ENCODE measurements around the gene TMEM151B. TPM values are rescaled to one million over a fixed set of nuclear protein-coding genes. Genes with fewer than 3 reads are reported as not detected.

TMEM151B gene
- polyA plus RNA-seq, 1 of the 3 experiments (the other 2 are of a cell fraction): 0.05 TPM

DNA sequence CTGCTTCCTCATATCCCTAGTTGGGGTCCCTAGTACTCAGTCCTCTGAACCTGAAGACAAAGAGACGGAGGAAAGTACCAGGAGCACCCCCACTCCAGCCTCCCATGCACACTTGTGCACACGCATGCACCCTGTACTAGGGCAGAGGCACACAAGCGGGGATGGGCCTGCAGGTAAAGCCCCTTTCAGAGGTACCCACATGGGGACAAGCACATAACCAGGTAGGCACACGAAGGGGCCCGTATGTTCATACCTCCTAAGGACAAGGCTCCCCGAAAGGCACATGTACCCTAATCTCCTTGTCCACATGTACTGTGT, 1.1 kb downstream of the TMEM151B start:
- POLR2A ChIA-PET: interaction anchor here (1.2 to 2.3 kb wide), 6 partner anchors 14 to 71 kb away, joined by 3 to 10 read pairs (median 8); partner anchors contain the start of genes HSP90AB1, SLC35B2 and SPATS1
- CTCF ChIA-PET: interaction anchor here (0.6 to 9.1 kb wide), 7 partner anchors 15 to 204 kb away, joined by 3 to 238 read pairs (median 14); partner anchors contain the start of genes AARS2, SLC35B2 and SPATS1
- H3K27me3 ChIP-seq (ENCODE audit: insufficient read depth): peaks cover 36% of the 10 kb centered on the region

DNA sequence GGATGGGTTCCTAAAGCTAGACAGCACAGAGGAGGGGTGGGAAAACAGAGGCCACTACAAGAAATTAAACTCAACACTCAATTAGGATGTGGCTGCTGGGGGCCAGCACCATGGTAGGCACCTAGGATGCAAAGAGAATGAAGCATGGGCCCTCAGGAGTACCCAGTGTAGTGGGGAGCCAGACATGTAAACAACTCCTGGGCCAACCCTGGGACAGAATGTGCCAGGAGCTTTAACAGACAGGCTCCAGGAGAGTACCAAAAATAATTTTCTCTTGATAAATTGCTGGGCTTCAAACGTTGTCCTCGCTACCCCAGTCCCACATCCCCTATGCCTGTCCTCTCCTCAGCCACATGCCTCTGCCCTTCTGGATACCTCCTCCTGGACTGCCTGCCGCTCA, 1.7 kb downstream of the TMEM151B start:
- no peak overlapping the region for H3K9ac ChIP-seq
- CTCF ChIA-PET: interaction anchor here (7.2 to 9.1 kb wide), 2 partner anchors 30 to 64 kb away, joined by 220 to 238 read pairs; no protein-coding TSS in a partner anchor
- POLR2A ChIA-PET: no interaction called here
- peaks cover 0 to 21% of the 10 kb centered on the region in 2 experiments; a peak in 1 of 4 replicates for H3K4me1 ChIP-seq (ENCODE audit: control insufficient read depth in 1 of 2, insufficient read depth in 2 of 2, low read depth in 1 of 2, low read length in 1 of 2)
- H3K9me3 ChIP-seq: no peaks in the 10 kb centered on the region
- H3F3A ChIP-seq (replicated peaks; ENCODE audit: insufficient read depth): peaks cover 7% of the 10 kb centered on the region
- no peaks in the 10 kb centered on the region for H4K20me1 ChIP-seq (ENCODE audit: insufficient read depth)
- no peak overlapping the region for H2AFZ ChIP-seq (ENCODE audit: low read depth)
- peaks cover 36% of the 10 kb centered on the region for H3K27me3 ChIP-seq (ENCODE audit: insufficient read depth)
- no peaks in the 10 kb centered on the region for H3K79me2 ChIP-seq (ENCODE audit: insufficient read depth)
- no peaks in the 10 kb centered on the region for H3K36me3 ChIP-seq (replicated peaks in 1 of 2; ENCODE audit: control insufficient read depth in 1 of 2, insufficient read depth in 2 of 2, low read length in 1 of 2)
- peak; percentile 16 for DNase-seq
- no peak overlapping the region for H3K4me2 ChIP-seq
- TF ChIP-seq SMC3 (IDR thresholded peaks at IDR 0.05; ENCODE audit: low read depth, low read length) (no peak), POLR2AphosphoS5 (IDR thresholded peaks at IDR 0.05; ENCODE audit: low read depth, low read length) (no peak), FOXJ3 (CRISPR knock-in tag; IDR thresholded peaks at IDR 0.05) (no peak), EP300 (IDR thresholded peaks at IDR 0.05; ENCODE audit: borderline replicate concordance in 1 of 2, low read depth in 1 of 2, low read length in 1 of 2) (no peak), YY1 (IDR thresholded peaks at IDR 0.05; ENCODE audit: low read depth) (no peak), TAF1 (IDR thresholded peaks at IDR 0.05; ENCODE audit: borderline replicate concordance, low read depth, low read length) (no peak), JUND (IDR thresholded peaks at IDR 0.05) (no peak), FOXM1 (IDR thresholded peaks at IDR 0.05; ENCODE audit: low read depth) (no peak), TCF12 (IDR thresholded peaks at IDR 0.05) (no peak), TEAD4 (IDR thresholded peaks at IDR 0.05; ENCODE audit: borderline replicate concordance, insufficient read depth) (no peak), RCOR1 (IDR thresholded peaks at IDR 0.05; ENCODE audit: low read length) (no peak), ELF1 (IDR thresholded peaks at IDR 0.05) (no peak), FOSL2 (IDR thresholded peaks at IDR 0.05; ENCODE audit: borderline replicate concordance, low read depth) (no peak), CHD2 (IDR thresholded peaks at IDR 0.05; ENCODE audit: low read length, partially characterized antibody) (no peak), EZH2phosphoT487 (IDR thresholded peaks at IDR 0.05; ENCODE audit: borderline replicate concordance, low read depth) (no peak)
- TF ChIP-seq, protein P1, sequence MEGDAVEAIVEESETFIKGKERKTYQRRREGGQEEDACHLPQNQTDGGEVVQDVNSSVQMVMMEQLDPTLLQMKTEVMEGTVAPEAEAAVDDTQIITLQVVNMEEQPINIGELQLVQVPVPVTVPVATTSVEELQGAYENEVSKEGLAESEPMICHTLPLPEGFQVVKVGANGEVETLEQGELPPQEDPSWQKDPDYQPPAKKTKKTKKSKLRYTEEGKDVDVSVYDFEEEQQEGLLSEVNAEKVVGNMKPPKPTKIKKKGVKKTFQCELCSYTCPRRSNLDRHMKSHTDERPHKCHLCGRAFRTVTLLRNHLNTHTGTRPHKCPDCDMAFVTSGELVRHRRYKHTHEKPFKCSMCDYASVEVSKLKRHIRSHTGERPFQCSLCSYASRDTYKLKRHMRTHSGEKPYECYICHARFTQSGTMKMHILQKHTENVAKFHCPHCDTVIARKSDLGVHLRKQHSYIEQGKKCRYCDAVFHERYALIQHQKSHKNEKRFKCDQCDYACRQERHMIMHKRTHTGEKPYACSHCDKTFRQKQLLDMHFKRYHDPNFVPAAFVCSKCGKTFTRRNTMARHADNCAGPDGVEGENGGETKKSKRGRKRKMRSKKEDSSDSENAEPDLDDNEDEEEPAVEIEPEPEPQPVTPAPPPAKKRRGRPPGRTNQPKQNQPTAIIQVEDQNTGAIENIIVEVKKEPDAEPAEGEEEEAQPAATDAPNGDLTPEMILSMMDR (IDR thresholded peaks at IDR 0.05): no peak
- TF ChIP-seq, protein P2, sequence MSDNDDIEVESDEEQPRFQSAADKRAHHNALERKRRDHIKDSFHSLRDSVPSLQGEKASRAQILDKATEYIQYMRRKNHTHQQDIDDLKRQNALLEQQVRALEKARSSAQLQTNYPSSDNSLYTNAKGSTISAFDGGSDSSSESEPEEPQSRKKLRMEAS (IDR thresholded peaks at IDR 0.05; ENCODE audit: low read depth): no peak
- TF ChIP-seq, protein P3, sequence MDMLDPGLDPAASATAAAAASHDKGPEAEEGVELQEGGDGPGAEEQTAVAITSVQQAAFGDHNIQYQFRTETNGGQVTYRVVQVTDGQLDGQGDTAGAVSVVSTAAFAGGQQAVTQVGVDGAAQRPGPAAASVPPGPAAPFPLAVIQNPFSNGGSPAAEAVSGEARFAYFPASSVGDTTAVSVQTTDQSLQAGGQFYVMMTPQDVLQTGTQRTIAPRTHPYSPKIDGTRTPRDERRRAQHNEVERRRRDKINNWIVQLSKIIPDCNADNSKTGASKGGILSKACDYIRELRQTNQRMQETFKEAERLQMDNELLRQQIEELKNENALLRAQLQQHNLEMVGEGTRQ (IDR thresholded peaks at IDR 0.05; ENCODE audit: borderline replicate concordance, low read depth, low read length): no peak
- TF ChIP-seq, protein P4, sequence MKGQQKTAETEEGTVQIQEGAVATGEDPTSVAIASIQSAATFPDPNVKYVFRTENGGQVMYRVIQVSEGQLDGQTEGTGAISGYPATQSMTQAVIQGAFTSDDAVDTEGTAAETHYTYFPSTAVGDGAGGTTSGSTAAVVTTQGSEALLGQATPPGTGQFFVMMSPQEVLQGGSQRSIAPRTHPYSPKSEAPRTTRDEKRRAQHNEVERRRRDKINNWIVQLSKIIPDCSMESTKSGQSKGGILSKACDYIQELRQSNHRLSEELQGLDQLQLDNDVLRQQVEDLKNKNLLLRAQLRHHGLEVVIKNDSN (IDR thresholded peaks at IDR 0.05; ENCODE audit: borderline replicate concordance, low read depth): no peak
- 93% methylated on average over 3 of the region's 3 CpGs for WGBS (ENCODE audit: low lambda C conversion rate)
- no peak overlapping the region for H3K27ac ChIP-seq (ENCODE audit: low read depth in 2 of 2, low read length in 1 of 2)
- H3K4me3 ChIP-seq (ENCODE audit: low read depth in 2 of 2, low read length in 1 of 2): no peak overlapping the region
- H3K9me2 ChIP-seq: no peaks in the 10 kb centered on the region

More for the DNA sequence above, 1.1 kb downstream of the TMEM151B start:
- H3K9me2 ChIP-seq: no peaks in the 10 kb centered on the region
- H3K27ac ChIP-seq (ENCODE audit: low read depth in 2 of 2, low read length in 1 of 2): peak overlapping the region in 1 of 2 experiments; percentile 11; a peak in 1 of 4 replicates
- no peak overlapping the region for H3K9ac ChIP-seq
- no peak for DNase-seq
- no peaks in the 10 kb centered on the region for H3K79me2 ChIP-seq (ENCODE audit: insufficient read depth)
- H3K36me3 ChIP-seq (replicated peaks in 1 of 2; ENCODE audit: control insufficient read depth in 1 of 2, insufficient read depth in 2 of 2, low read length in 1 of 2): no peaks in the 10 kb centered on the region
- no peak overlapping the region for H3K4me2 ChIP-seq
- TF ChIP-seq EZH2phosphoT487 (IDR thresholded peaks at IDR 0.05; ENCODE audit: borderline replicate concordance, low read depth): no peak
- TF ChIP-seq GABPA (IDR thresholded peaks at IDR 0.05; ENCODE audit: low read depth): no peak
- no peak for TF ChIP-seq RFX5 (IDR thresholded peaks at IDR 0.05; ENCODE audit: low read length)
- TF ChIP-seq ELF1 (IDR thresholded peaks at IDR 0.05): no peak
- TF ChIP-seq TCF12 (IDR thresholded peaks at IDR 0.05): no peak
- TF ChIP-seq, protein P2 (IDR thresholded peaks at IDR 0.05; ENCODE audit: low read depth): no peak
- TF ChIP-seq TAF1 (IDR thresholded peaks at IDR 0.05; ENCODE audit: borderline replicate concordance, low read depth, low read length): no peak
- TF ChIP-seq JUND (IDR thresholded peaks at IDR 0.05): no peak
- TF ChIP-seq TEAD4 (IDR thresholded peaks at IDR 0.05; ENCODE audit: borderline replicate concordance, insufficient read depth): no peak
- no peak for TF ChIP-seq NRF1 (IDR thresholded peaks at IDR 0.05; ENCODE audit: low read depth, low read length)
- no peak for TF ChIP-seq FOSL2 (IDR thresholded peaks at IDR 0.05; ENCODE audit: borderline replicate concordance, low read depth)
- TF ChIP-seq RXRA (IDR thresholded peaks at IDR 0.05; ENCODE audit: borderline replicate concordance, low read depth): no peak
- no peak for TF ChIP-seq SIN3A (IDR thresholded peaks at IDR 0.05; ENCODE audit: borderline replicate concordance, low read depth, low read length)
- TF ChIP-seq RCOR1 (IDR thresholded peaks at IDR 0.05; ENCODE audit: low read length): no peak
- no peak overlapping the region for H2AFZ ChIP-seq (ENCODE audit: low read depth)
- peaks cover 0 to 21% of the 10 kb centered on the region in 2 experiments; a peak in 1 of 4 replicates for H3K4me1 ChIP-seq (ENCODE audit: control insufficient read depth in 1 of 2, insufficient read depth in 2 of 2, low read depth in 1 of 2, low read length in 1 of 2)
- H3F3A ChIP-seq (replicated peaks; ENCODE audit: insufficient read depth): peaks cover 7% of the 10 kb centered on the region
- peak overlapping the region in 1 of 2 experiments; percentile 51; a peak in 2 of 4 replicates for H3K4me3 ChIP-seq (ENCODE audit: low read depth in 2 of 2, low read length in 1 of 2)
- no peaks in the 10 kb centered on the region for H3K9me3 ChIP-seq
- 90% methylated on average over 4 of the region's 6 CpGs for WGBS (ENCODE audit: low lambda C conversion rate)
- no peaks in the 10 kb centered on the region for H4K20me1 ChIP-seq (ENCODE audit: insufficient read depth)
